HG02571 (cell line): Measurements from ENCODE around the gene LZTFL1.

Experiments
- ATAC-seq: cut with Tn5 transposase; IDR thresholded peaks from one replicate; pipeline ENCODE4 v1.9.1; 2021; ENCODE audit warnings: mild to moderate bottlenecking, moderate library complexity; ENCODE audit not compliant: unreplicated experiment

LZTFL1 gene

GRCh38 chr3:45814322-45814721, 27.6 kb downstream of the LZTFL1 start:
- ATAC-seq: no peak

- no peak for ATAC-seq
Observed at GRCh38 chr3:45807681-45808540, 34.0 kb downstream of the LZTFL1 start.

- ATAC-seq: no peak
Observed at GRCh38 chr3:45807133-45807532, 34.8 kb downstream of the LZTFL1 start.

- ATAC-seq: no peak
Observed at GRCh38 chr3:45806072-45806471, 35.8 kb downstream of the LZTFL1 start.

GRCh38 chr3:45803252-45803935, 38.5 kb downstream of the LZTFL1 start:
- ATAC-seq: no peak

- no peak for ATAC-seq
Observed at GRCh38 chr3:45802146-45802545, 39.8 kb downstream of the LZTFL1 start.

- ATAC-seq: no peak
Observed at GRCh38 chr3:45800611-45801010, 41.3 kb downstream of the LZTFL1 start.

GRCh38 chr3:45799586-45799985, 42.3 kb downstream of the LZTFL1 start:
- no peak for ATAC-seq

- no peak for ATAC-seq
Observed at GRCh38 chr3:45798034-45798433, 43.9 kb downstream of the LZTFL1 start.

GRCh38 chr3:45796902-45797637, 44.8 kb downstream of the LZTFL1 start:
- ATAC-seq: no peak

GRCh38 chr3:45795882-45796765, 45.8 kb downstream of the LZTFL1 start, which contains the start of gene SLC6A20:
Gene SLC6A20 (minus strand): TSS chr3:45796536. CDS start chr3:45796419, 117 bp downstream.
- no peak for ATAC-seq

GRCh38 chr3:45795509-45795881, 46.4 kb downstream of the LZTFL1 start:
- no peak for ATAC-seq

GRCh38 chr3:45794660-45795059, 47.3 kb downstream of the LZTFL1 start:
- ATAC-seq: no peak

- no peak for ATAC-seq
Observed at GRCh38 chr3:45794177-45794560, 47.8 kb downstream of the LZTFL1 start.

GRCh38 chr3:45793482-45794176, 48.3 kb downstream of the LZTFL1 start:
- no peak for ATAC-seq

GRCh38 chr3:45792516-45793172, 49.3 kb downstream of the LZTFL1 start:
- no peak for ATAC-seq

- no peak for ATAC-seq
Observed at GRCh38 chr3:45792036-45792435, 49.9 kb downstream of the LZTFL1 start.

GRCh38 chr3:45790596-45790995, 51.3 kb downstream of the LZTFL1 start:
- ATAC-seq: no peak

GRCh38 chr3:45789235-45789812, 52.6 kb downstream of the LZTFL1 start:
- no peak for ATAC-seq
